Fibroblast of lung (primary cell): ENCODE results near the gene JARID2. TPM values are rescaled to one million over a fixed set of nuclear protein-coding genes. Genes with fewer than 3 reads are reported as not detected.
A peak's percentile ranks its signal among the peaks of the same experiment; 100 is the strongest.
"Not testable (repeated sequence)": the region's sequence is repeated elsewhere in the genome, so short reads cannot be mapped to it uniquely, and the experiment has no call there.

Experiments used
- DNase-seq, 2 donors: peaks; one replicate each; pipeline versions ENCODE4 v3.0.0 to v3.0.0-alpha.2; 2010; ENCODE audit warnings: low read depth in 2 of 2
- H2AFZ ChIP-seq: 2 replicates; pipeline ENCODE4 v1.5.1; 2012; ENCODE audit warnings: low read length, control low read depth, inconsistent platforms
- H3K27ac ChIP-seq: 2 replicates; pipeline ENCODE4 v1.5.1; 2011; ENCODE audit warnings: low read length, control low read depth; ENCODE audit not compliant: insufficient read depth
- H3K27me3 ChIP-seq: 2 replicates; pipeline ENCODE4 v1.5.1; 2011; ENCODE audit warnings: mild to moderate bottlenecking, low read length; ENCODE audit not compliant: control insufficient read depth, insufficient read depth
- H3K36me3 ChIP-seq: 2 replicates; pipeline ENCODE4 v1.5.1; 2011; ENCODE audit warnings: low read length; ENCODE audit not compliant: control insufficient read depth, insufficient read depth
- H3K4me1 ChIP-seq: 2 replicates; pipeline ENCODE4 v1.5.1; 2011; ENCODE audit warnings: low read length; ENCODE audit not compliant: control insufficient read depth, insufficient read depth; ENCODE audit errors: extremely low read depth
- H3K4me2 ChIP-seq: 2 replicates; pipeline ENCODE4 v1.5.1; 2011; ENCODE audit warnings: low read length, control low read depth; ENCODE audit not compliant: insufficient read depth; ENCODE audit errors: extremely low read depth
- H3K4me3 ChIP-seq, 4 experiments: fragments of 200-600 bp in 1 of 4; sonication (generic) in 1 of 4; replicated peaks in 1 of 4; 2 replicates each; pipeline ENCODE4 v1.5.1; 2011 to 2016; ENCODE audit warnings: low read length in 4 of 4, low read depth in 3 of 4, mild to moderate bottlenecking in 3 of 4, control low read depth in 2 of 4, inconsistent platforms in 1 of 4, mixed read lengths in 1 of 4; ENCODE audit not compliant: insufficient read depth in 1 of 4; ENCODE audit errors: control extremely low read depth in 1 of 4
- H3K79me2 ChIP-seq: 2 replicates; pipeline ENCODE4 v1.5.1; 2012; ENCODE audit warnings: mild to moderate bottlenecking, low read length, inconsistent platforms; ENCODE audit not compliant: control insufficient read depth, insufficient read depth
- H3K9ac ChIP-seq: 2 replicates; pipeline ENCODE4 v1.5.1; 2011; ENCODE audit warnings: mild to moderate bottlenecking, low read length, control low read depth; ENCODE audit not compliant: insufficient read depth
- H3K9me3 ChIP-seq: 2 replicates; pipeline ENCODE4 v1.5.1; 2012; ENCODE audit warnings: low read depth, low read length; ENCODE audit not compliant: control insufficient read depth, insufficient read depth
- H4K20me1 ChIP-seq: 2 replicates; pipeline ENCODE4 v1.5.1; 2011; ENCODE audit warnings: low read length; ENCODE audit not compliant: control insufficient read depth, insufficient read depth; ENCODE audit errors: extremely low read depth
- EZH2 ChIP-seq: IDR thresholded peaks from 2 replicates; pipeline ENCODE4 v1.5.1; 2012; ENCODE audit warnings: low read length, control low read depth, mild to moderate bottlenecking; ENCODE audit errors: missing control alignments
- polyA plus RNA-seq, 2 donors: library from polyadenylated mRNA; depleted of rRNA in 1 of 2; stranded (reverse) in 1 of 2; unstranded in 1 of 2; fragments of >200 nt; gene quantifications; 2 replicates each; pipeline ENCODE4 v1.2.1, GENCODE V29; 2011 to 2012; ENCODE audit warnings: missing spikeins in 1 of 2
- total RNA-seq: library from RNA; depleted of rRNA; stranded (reverse); fragments of >200 nt; gene quantifications from 2 replicates; pipeline ENCODE4 v1.2.1, GENCODE V29; 2014
- TF ChIP-seq, protein P1 (sequence below), 2 donors: IDR thresholded peaks in 1 of 2; conservative IDR thresholded peaks in 1 of 2; 1 replicate in 1 of 2; 2 replicates in 1 of 2; pipeline ENCODE4 v1.5.1; 2011 to 2012; ENCODE audit warnings: low read length in 2 of 2, control low read depth in 1 of 2, inconsistent platforms in 1 of 2, low read depth in 1 of 2, mild to moderate bottlenecking in 1 of 2

The JARID2 gene
- total and polyA plus RNA-seq, 2 donors (not counting 1 experiment from before 2014, with no cell fraction given), result 5.0 to 8.2 TPM

GRCh38 chr6:15288856-15289255 is 43.0 kb downstream of the JARID2 start:
- Histone ChIP-seq H3K9me3 (no peaks in the 10 kb centered on the region), H4K20me1 (peaks cover 2% of the 10 kb centered on the region), H3K36me3 (no peaks in the 10 kb centered on the region), H3K4me3 (no peak overlapping the region), H3K4me1 (peaks cover 5% of the 10 kb centered on the region), H3K4me2 (no peak overlapping the region), H3K27ac (no peak overlapping the region), H3K9ac (no peak overlapping the region), H3K79me2 (peaks cover 18% of the 10 kb centered on the region), H3K27me3 (no peaks in the 10 kb centered on the region), H2AFZ (no peak overlapping the region)
- TF ChIP-seq, protein P1, sequence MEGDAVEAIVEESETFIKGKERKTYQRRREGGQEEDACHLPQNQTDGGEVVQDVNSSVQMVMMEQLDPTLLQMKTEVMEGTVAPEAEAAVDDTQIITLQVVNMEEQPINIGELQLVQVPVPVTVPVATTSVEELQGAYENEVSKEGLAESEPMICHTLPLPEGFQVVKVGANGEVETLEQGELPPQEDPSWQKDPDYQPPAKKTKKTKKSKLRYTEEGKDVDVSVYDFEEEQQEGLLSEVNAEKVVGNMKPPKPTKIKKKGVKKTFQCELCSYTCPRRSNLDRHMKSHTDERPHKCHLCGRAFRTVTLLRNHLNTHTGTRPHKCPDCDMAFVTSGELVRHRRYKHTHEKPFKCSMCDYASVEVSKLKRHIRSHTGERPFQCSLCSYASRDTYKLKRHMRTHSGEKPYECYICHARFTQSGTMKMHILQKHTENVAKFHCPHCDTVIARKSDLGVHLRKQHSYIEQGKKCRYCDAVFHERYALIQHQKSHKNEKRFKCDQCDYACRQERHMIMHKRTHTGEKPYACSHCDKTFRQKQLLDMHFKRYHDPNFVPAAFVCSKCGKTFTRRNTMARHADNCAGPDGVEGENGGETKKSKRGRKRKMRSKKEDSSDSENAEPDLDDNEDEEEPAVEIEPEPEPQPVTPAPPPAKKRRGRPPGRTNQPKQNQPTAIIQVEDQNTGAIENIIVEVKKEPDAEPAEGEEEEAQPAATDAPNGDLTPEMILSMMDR (conservative IDR thresholded peaks at IDR 0.05 in 1 of 2, IDR thresholded peaks at IDR 0.05 in 1 of 2; ENCODE audit: low read depth in 1 of 2, low read length in 2 of 2), result no peak
- TF ChIP-seq EZH2, result no peak
- no peak for DNase-seq

GRCh38 chr6:15289456-15289855 is 43.6 kb downstream of the JARID2 start:
- H3K36me3 ChIP-seq, H3K4me1 ChIP-seq, H3K9me3 ChIP-seq, H3K27me3 ChIP-seq, H3K27ac ChIP-seq, H4K20me1 ChIP-seq, H3K4me3 ChIP-seq, H2AFZ ChIP-seq, DNase-seq, H3K9ac ChIP-seq, H3K4me2 ChIP-seq: not testable (repeated sequence)
- H3K79me2 ChIP-seq, result peaks cover 20% of the 10 kb centered on the region

- Histone ChIP-seq H3K4me2 (no peak overlapping the region), H2AFZ (no peak overlapping the region), H3K4me3 (no peak overlapping the region), H3K79me2 (peaks cover 21% of the 10 kb centered on the region), H3K27ac (no peak overlapping the region), H3K4me1 (peaks cover 3% of the 10 kb centered on the region), H3K27me3 (no peaks in the 10 kb centered on the region), H4K20me1 (peaks cover 2% of the 10 kb centered on the region), H3K9me3 (no peaks in the 10 kb centered on the region), H3K9ac (no peak overlapping the region), H3K36me3 (no peaks in the 10 kb centered on the region)
- DNase-seq, result peak in 1 of 2 donors; percentile 41
- TF ChIP-seq, protein P1 (conservative IDR thresholded peaks at IDR 0.05 in 1 of 2, IDR thresholded peaks at IDR 0.05 in 1 of 2; ENCODE audit: low read depth in 1 of 2, low read length in 2 of 2), result no peak
- TF ChIP-seq EZH2, result no peak
Observed at GRCh38 chr6:15290067-15290680, 44.3 kb downstream of the JARID2 start.
